HepG2 (cell line): Measurements from ENCODE around the gene GNG3. TPM values are rescaled to one million over a fixed set of nuclear protein-coding genes. Genes with fewer than 3 reads are reported as not detected.

Experiments used
- CSRNP1 ChIP-seq: sonication (generic); formaldehyde crosslinking; IDR thresholded peaks from 2 replicates; pipeline ENCODE4 v1.8.1; 2023; ENCODE audit warnings: mild to moderate bottlenecking, missing genetic modification reagents
- DNMT1 ChIP-seq: sonication (generic); formaldehyde crosslinking; IDR thresholded peaks from 2 replicates; pipeline ENCODE4 v1.5.1; 2020; ENCODE audit warnings: mild to moderate bottlenecking, missing genetic modification reagents
- GATAD1 ChIP-seq: IDR thresholded peaks from 2 replicates; pipeline ENCODE4 v1.6.1; 2016; ENCODE audit warnings: missing genetic modification reagents, missing compliant biosample characterization
- HNRNPUL1 ChIP-seq: fragments of 200-400 bp; formaldehyde crosslinking; IDR thresholded peaks from 2 replicates; pipeline ENCODE4 v1.6.1; 2017; ENCODE audit warnings: low read depth, mild to moderate bottlenecking, low read length, moderate library complexity
- IRF2 ChIP-seq: IDR thresholded peaks from 2 replicates; pipeline ENCODE4 v1.6.1; 2018; ENCODE audit warnings: missing genetic modification reagents, missing compliant biosample characterization
- MAFF ChIP-seq: IDR thresholded peaks from 2 replicates; pipeline ENCODE4 v1.6.1; 2011; ENCODE audit warnings: low read depth, low read length, improper control_type of control experiment
- MTF1 ChIP-seq: sonication (generic); formaldehyde crosslinking; IDR thresholded peaks from 2 replicates; pipeline ENCODE4 v1.5.0; 2020; ENCODE audit warnings: missing genetic modification reagents
- MXD4 ChIP-seq: IDR thresholded peaks from 2 replicates; pipeline ENCODE4 v1.6.1; 2016; ENCODE audit warnings: mild to moderate bottlenecking, missing biosample characterization, missing genetic modification reagents
- NBN ChIP-seq: fragments of 450-650 bp; conservative IDR thresholded peaks from 2 replicates; pipeline ENCODE4 v1.6.1; 2017
- NFE2 ChIP-seq: sonication (generic); formaldehyde crosslinking; IDR thresholded peaks from 2 replicates; pipeline ENCODE4 v1.4.0; 2020; ENCODE audit warnings: missing genetic modification reagents
- RBM22 ChIP-seq: fragments of 200-400 bp; formaldehyde crosslinking; optimal IDR thresholded peaks from 2 replicates; pipeline ENCODE3; 2017; ENCODE audit warnings: mild to moderate bottlenecking, low read length, moderate library complexity
- SOX13 ChIP-seq, 3 experiments: fragments of 450-650 bp in 1 of 3; sonication (generic) in 1 of 3; formaldehyde crosslinking in 1 of 3; IDR thresholded peaks in 2 of 3; conservative IDR thresholded peaks in 1 of 3; 2 replicates each; pipeline versions ENCODE4 v1.5.0 to v1.6.1; 2016 to 2020; ENCODE audit warnings: antibody characterized with exemption in 1 of 3, mild to moderate bottlenecking in 1 of 3, missing compliant biosample characterization in 1 of 3, missing genetic modification reagents in 1 of 3, moderate library complexity in 1 of 3
- ZBTB40 ChIP-seq, 2 experiments: fragments of 450-650 bp in 1 of 2; sonication (generic) in 1 of 2; formaldehyde crosslinking in 1 of 2; IDR thresholded peaks; 2 replicates each; pipeline versions ENCODE4 v1.6.1 to v1.8.0; 2016 to 2022; ENCODE audit warnings: antibody characterized with exemption in 1 of 2, mild to moderate bottlenecking in 1 of 2, missing genetic modification reagents in 1 of 2
- ZNF205 ChIP-seq: IDR thresholded peaks from 2 replicates; pipeline ENCODE4 v1.6.1; 2018; ENCODE audit warnings: missing biosample characterization, missing genetic modification reagents
- ZNF256 ChIP-seq: sonication (generic); formaldehyde crosslinking; conservative IDR thresholded peaks from 2 replicates; pipeline ENCODE4 v1.4.0; 2020; ENCODE audit warnings: missing genetic modification reagents
- ZNF30 ChIP-seq: sonication (generic); formaldehyde crosslinking; IDR thresholded peaks from 2 replicates; pipeline ENCODE4 v1.5.0; 2020; ENCODE audit warnings: mild to moderate bottlenecking, missing genetic modification reagents
- ZNF317 ChIP-seq: sonication (generic); formaldehyde crosslinking; IDR thresholded peaks from 2 replicates; pipeline ENCODE4 v1.5.0; 2020; ENCODE audit warnings: mild to moderate bottlenecking, missing genetic modification reagents
- ZNF430 ChIP-seq: sonication (generic); formaldehyde crosslinking; IDR thresholded peaks from 2 replicates; pipeline ENCODE4 v1.9.0; 2021; ENCODE audit warnings: mild to moderate bottlenecking, missing genetic modification reagents
- ZNF703 ChIP-seq: sonication (generic); formaldehyde crosslinking; IDR thresholded peaks from 2 replicates; pipeline ENCODE4 v1.5.1; 2020; ENCODE audit warnings: missing genetic modification reagents, mild to moderate bottlenecking, moderate library complexity, borderline replicate concordance
- ZSCAN25 ChIP-seq: sonication (generic); formaldehyde crosslinking; IDR thresholded peaks from 2 replicates; pipeline ENCODE4 v1.8.0; 2022; ENCODE audit warnings: mild to moderate bottlenecking, missing genetic modification reagents
- polyA plus RNA-seq, 8 experiments: library from polyadenylated mRNA; depleted of rRNA in 3 of 8; stranded (reverse) in 7 of 8; unstranded in 1 of 8; fragments of >200 nt; fragmentation: Illumina TruSeq in 4 of 8; extraction: Trizol in 4 of 8; gene quantifications; 2 replicates each; pipeline versions ENCODE4 v1.2.1 to v1.2.3, GENCODE V29; 2011 to 2016; ENCODE audit warnings: low read depth in 4 of 8, missing spikeins in 1 of 8, mixed read lengths in 1 of 8; ENCODE audit not compliant: insufficient read depth in 1 of 8
- total RNA-seq, 5 experiments: library from RNA; depleted of rRNA; stranded (reverse); fragments of >200 nt; fragmentation: Illumina TruSeq; extraction: Trizol; gene quantifications; 2 replicates each; pipeline ENCODE4 v1.2.3, GENCODE V29; 2016; ENCODE audit warnings: low read depth in 1 of 5

Gene GNG3
- total and polyA plus RNA-seq, 2 of the 13 experiments (the other 11 are each of a cell fraction or from before 2014, with no cell fraction given) = not detected

DNA sequence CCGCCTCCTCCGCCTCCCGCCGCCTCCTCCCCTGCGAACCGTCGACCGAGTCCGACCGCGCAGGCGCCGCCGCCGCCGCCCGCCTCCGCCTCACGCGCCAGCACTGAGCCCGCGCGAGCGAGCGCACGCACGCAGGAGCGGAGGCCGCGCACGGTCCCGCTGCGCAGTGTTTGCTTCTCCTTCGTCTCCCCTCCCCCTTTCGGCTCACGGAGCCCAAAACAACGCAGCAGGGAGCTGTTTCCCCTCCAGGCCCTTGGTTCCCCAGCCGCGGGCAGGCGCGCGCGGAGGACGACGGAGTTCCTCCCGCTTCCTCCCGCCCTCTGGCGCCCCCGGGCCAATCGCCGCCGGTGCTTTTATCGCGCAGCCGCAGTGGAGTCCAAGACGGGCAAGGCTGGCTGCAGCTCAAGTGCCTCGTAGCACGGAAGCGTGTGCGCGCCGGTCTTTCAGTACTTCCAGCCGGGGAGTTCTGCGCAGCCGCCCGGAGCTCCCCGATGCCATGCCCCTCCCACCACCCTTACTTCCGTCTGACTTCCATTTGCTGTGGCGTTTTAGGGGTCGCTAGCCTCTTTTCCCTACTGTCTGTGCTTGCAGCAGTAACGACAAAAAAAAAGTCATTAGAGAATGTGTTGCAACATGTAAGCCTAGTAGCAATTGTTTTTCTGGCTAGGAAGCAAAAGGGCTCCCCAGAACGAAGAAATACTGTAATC is 19.8 kb downstream of the GNG3 start, which contains the start of gene HNRNPUL2 (continued):
- no peak for TF ChIP-seq ZNF703 (CRISPR knock-in tag)
- TF ChIP-seq MXD4 = peak; percentile 94
- 0 out of 2 replicates have a peak, but pooled peaks have one; percentile 55 for TF ChIP-seq MTF1 (CRISPR knock-in tag)
- no peak for TF ChIP-seq HNRNPUL1
- no peak for TF ChIP-seq SOX13 (IDR thresholded peaks at IDR 0.05)
- TF ChIP-seq SOX13 (CRISPR knock-in tag; conservative IDR thresholded peaks at IDR 0.05 in 1 of 2, IDR thresholded peaks at IDR 0.05 in 1 of 2) = peak in 1 of 2 experiments; percentile 39; a peak in 1 of 4 replicates
- peak; percentile 89 for TF ChIP-seq GATAD1 (CRISPR knock-in tag)
- peak; percentile 94 for TF ChIP-seq CSRNP1
- TF ChIP-seq ZSCAN25 (CRISPR knock-in tag) = peak; percentile 92
- no peak for TF ChIP-seq ZBTB40 (IDR thresholded peaks at IDR 0.05)
- TF ChIP-seq ZBTB40 (CRISPR knock-in tag; IDR thresholded peaks at IDR 0.05) = peak; percentile 53; the same call in 1 of the 2 replicates
- no peak for TF ChIP-seq MAFF
- peak; percentile 68; the same call in 1 of the 2 replicates for TF ChIP-seq ZNF256
- TF ChIP-seq ZNF430 (CRISPR knock-in tag) = peak; percentile 82
- peak; percentile 75; the same call in 1 of the 2 replicates for TF ChIP-seq DNMT1 (CRISPR knock-in tag)
- TF ChIP-seq ZNF205 (CRISPR knock-in tag) = 0 out of 2 replicates have a peak, but pooled peaks have one; percentile 61
- TF ChIP-seq IRF2 (CRISPR knock-in tag) = peak; percentile 90
- TF ChIP-seq ZNF30 (CRISPR knock-in tag) = peak; percentile 61; the same call in 1 of the 2 replicates
- no peak for TF ChIP-seq NBN
- TF ChIP-seq ZNF317 (CRISPR knock-in tag) = no peak
- TF ChIP-seq NFE2 (CRISPR knock-in tag) = no peak
- no peak for TF ChIP-seq RBM22
